ENCODE results near the gene BCL2L1. TPM values are rescaled to one million over a fixed set of nuclear protein-coding genes. Genes with fewer than 3 reads are reported as not detected.

The BCL2L1 gene
- polyA plus RNA-seq, 1 donor from 2014 or later: 125 TPM

DNA sequence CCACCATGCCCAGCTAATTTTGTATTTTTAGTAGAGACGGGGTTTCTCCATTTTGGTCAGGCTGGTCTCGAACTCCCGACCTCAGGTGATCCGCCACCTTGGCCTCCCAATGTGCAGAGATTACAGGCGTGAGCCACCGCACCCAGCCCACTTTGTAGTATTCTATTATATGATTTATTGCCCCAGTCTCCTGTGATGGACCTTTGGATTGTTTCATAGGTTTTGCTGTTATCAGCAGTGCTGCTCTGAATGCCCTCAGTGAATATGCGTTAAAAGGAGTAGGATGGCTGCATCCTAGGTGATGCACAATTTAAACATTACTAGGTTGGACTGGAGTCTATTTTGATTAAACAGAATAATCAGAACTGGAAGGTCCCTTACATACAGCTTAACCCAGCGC lies 107.3 kb downstream of the BCL2L1 start:
- H4K20me1 ChIP-seq (ENCODE audit: insufficient read depth): no peaks in the 10 kb centered on the region
- H3K9me3 ChIP-seq (ENCODE audit: low read length): no peaks in the 10 kb centered on the region
- no peak overlapping the region for H3K4me3 ChIP-seq (ENCODE audit: low read length)
- H3K9ac ChIP-seq (ENCODE audit: low read length): no peak overlapping the region
- H3K79me2 ChIP-seq (replicated peaks; ENCODE audit: insufficient read depth, low read length): no peaks in the 10 kb centered on the region
- no peak overlapping the region for H3K27ac ChIP-seq (ENCODE audit: low read length)
- no peaks in the 10 kb centered on the region for H3F3A ChIP-seq (ENCODE audit: insufficient read depth, low read length, poor library complexity, severe bottlenecking)
- no peaks in the 10 kb centered on the region for H3K27me3 ChIP-seq (ENCODE audit: insufficient read depth, low read depth, low read length)
- no peak for TF ChIP-seq EP300 (conservative IDR thresholded peaks at IDR 0.05; ENCODE audit: poor library complexity, severe bottlenecking)
- no peak for TF ChIP-seq CTCF (IDR thresholded peaks at IDR 0.05; ENCODE audit: poor library complexity, severe bottlenecking)
- TF ChIP-seq, protein P1, sequence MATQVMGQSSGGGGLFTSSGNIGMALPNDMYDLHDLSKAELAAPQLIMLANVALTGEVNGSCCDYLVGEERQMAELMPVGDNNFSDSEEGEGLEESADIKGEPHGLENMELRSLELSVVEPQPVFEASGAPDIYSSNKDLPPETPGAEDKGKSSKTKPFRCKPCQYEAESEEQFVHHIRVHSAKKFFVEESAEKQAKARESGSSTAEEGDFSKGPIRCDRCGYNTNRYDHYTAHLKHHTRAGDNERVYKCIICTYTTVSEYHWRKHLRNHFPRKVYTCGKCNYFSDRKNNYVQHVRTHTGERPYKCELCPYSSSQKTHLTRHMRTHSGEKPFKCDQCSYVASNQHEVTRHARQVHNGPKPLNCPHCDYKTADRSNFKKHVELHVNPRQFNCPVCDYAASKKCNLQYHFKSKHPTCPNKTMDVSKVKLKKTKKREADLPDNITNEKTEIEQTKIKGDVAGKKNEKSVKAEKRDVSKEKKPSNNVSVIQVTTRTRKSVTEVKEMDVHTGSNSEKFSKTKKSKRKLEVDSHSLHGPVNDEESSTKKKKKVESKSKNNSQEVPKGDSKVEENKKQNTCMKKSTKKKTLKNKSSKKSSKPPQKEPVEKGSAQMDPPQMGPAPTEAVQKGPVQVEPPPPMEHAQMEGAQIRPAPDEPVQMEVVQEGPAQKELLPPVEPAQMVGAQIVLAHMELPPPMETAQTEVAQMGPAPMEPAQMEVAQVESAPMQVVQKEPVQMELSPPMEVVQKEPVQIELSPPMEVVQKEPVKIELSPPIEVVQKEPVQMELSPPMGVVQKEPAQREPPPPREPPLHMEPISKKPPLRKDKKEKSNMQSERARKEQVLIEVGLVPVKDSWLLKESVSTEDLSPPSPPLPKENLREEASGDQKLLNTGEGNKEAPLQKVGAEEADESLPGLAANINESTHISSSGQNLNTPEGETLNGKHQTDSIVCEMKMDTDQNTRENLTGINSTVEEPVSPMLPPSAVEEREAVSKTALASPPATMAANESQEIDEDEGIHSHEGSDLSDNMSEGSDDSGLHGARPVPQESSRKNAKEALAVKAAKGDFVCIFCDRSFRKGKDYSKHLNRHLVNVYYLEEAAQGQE (IDR thresholded peaks at IDR 0.05; ENCODE audit: borderline replicate concordance): no peak
- TF ChIP-seq TAF1 (IDR thresholded peaks at IDR 0.05; ENCODE audit: low read depth): no peak
- no peak for TF ChIP-seq MXI1 (conservative IDR thresholded peaks at IDR 0.05; ENCODE audit: poor library complexity, severe bottlenecking)
- no peak for TF ChIP-seq SMC3 (conservative IDR thresholded peaks at IDR 0.05; ENCODE audit: poor library complexity)
- no peak for TF ChIP-seq POLR2AphosphoS5 (IDR thresholded peaks at IDR 0.05)
- no peak for TF ChIP-seq RAD21 (conservative IDR thresholded peaks at IDR 0.05)
- no peak for TF ChIP-seq EZH2 (IDR thresholded peaks at IDR 0.05; ENCODE audit: borderline replicate concordance, insufficient read depth, low read length, poor library complexity, severe bottlenecking)
- no peaks in the 10 kb centered on the region for H3K9me2 ChIP-seq (ENCODE audit: insufficient read depth, low read length)
- H3K36me3 ChIP-seq (ENCODE audit: insufficient read depth, low read length): no peaks in the 10 kb centered on the region
- no peak overlapping the region for H2AFZ ChIP-seq (ENCODE audit: low read depth, low read length)
- no peak overlapping the region for H3K4me2 ChIP-seq (ENCODE audit: low read length)

Other genes starting within 250 kb of the BCL2L1 start
- gene DEFB124, start 247.7 kb downstream of the BCL2L1 start, polyA plus RNA-seq: not detected in 2 replicates
- gene REM1, start 247.6 kb downstream of the BCL2L1 start, polyA plus RNA-seq: not detected in 2 replicates
- 93.1 and 95.4 TPM in 2 replicates for gene HM13, start 208.4 kb downstream of the BCL2L1 start, polyA plus RNA-seq
- gene ID1, start 117.6 kb downstream of the BCL2L1 start, polyA plus RNA-seq: 26.3 and 30.6 TPM in 2 replicates
- not detected in 2 replicates for gene COX4I2, start 85.0 kb downstream of the BCL2L1 start, polyA plus RNA-seq
- gene TPX2, start 16.4 kb upstream of the BCL2L1 start, polyA plus RNA-seq: 1.6 and 2.1 TPM in 2 replicates
- gene MYLK2, start 96.5 kb upstream of the BCL2L1 start, polyA plus RNA-seq: 0.22 TPM in 1 of 2 replicates, not detected in the other
- not detected in 2 replicates for gene FOXS1, start 122.7 kb upstream of the BCL2L1 start, polyA plus RNA-seq
- gene DUSP15, start 147.7 kb upstream of the BCL2L1 start, polyA plus RNA-seq: 62.7 and 68.9 TPM in 2 replicates
- 6.1 and 8.0 TPM in 2 replicates for gene TTLL9, start 147.8 kb upstream of the BCL2L1 start, polyA plus RNA-seq
- gene PDRG1, start 229.2 kb upstream of the BCL2L1 start, polyA plus RNA-seq: 50.6 and 57.5 TPM in 2 replicates
- 9.6 and 12.8 TPM in 2 replicates for gene XKR7, start 245.3 kb upstream of the BCL2L1 start, polyA plus RNA-seq